ENCODE results near the gene CALHM6. TPM values are rescaled to one million over a fixed set of nuclear protein-coding genes. Genes with fewer than 3 reads are reported as not detected.

CALHM6 gene
- total RNA-seq, 5 donors from 2014 or later (not counting 1 experiment from before 2014, with no cell fraction given), result 0.53 to 15.4 (median 3.8) TPM

- Mint-ChIP-seq H3K27me3 (peaks cover 0 to 20% of the 10 kb centered on the region in 2 donors), H3K4me3 (no peak overlapping the region), H3K27ac (no peak overlapping the region), H3K4me1 (peaks cover 5 to 10% (median 9%) of the 10 kb centered on the region in 3 donors), H3K9me3 (no peaks in the 10 kb centered on the region), H3K36me3 (no peaks in the 10 kb centered on the region)
- no peaks in the 10 kb centered on the region for H3K36me3 ChIP-seq (ENCODE audit: control insufficient read depth in 2 of 2, extremely low read depth in 1 of 2, insufficient read depth in 1 of 2, low read length in 1 of 2)
- 100% methylated on average over 1 of the region's 3 CpGs for WGBS (ENCODE audit: insufficient coverage)
- no peak overlapping the region for H3K4me3 ChIP-seq (ENCODE audit: control insufficient read depth in 1 of 2, extremely low read depth in 1 of 2, low read length in 1 of 2)
- H3K4me1 ChIP-seq (ENCODE audit: control insufficient read depth in 1 of 2, extremely low read depth in 1 of 2, insufficient read depth in 2 of 2, low read length in 2 of 2), result peaks cover 0 to under 1% of the 10 kb centered on the region in 2 experiments
- ATAC-seq (replicated peaks in 1 of 4) (no peak), DNase-seq (no peak)
- H3K27me3 ChIP-seq (replicated peaks in 1 of 2; ENCODE audit: control insufficient read depth in 2 of 2, extremely low read depth in 1 of 2, insufficient read depth in 2 of 2, low read length in 1 of 2), result no peaks in the 10 kb centered on the region
- CTCF ChIA-PET, result no interaction called here
- POLR2A ChIA-PET, result no interaction called here
- no peaks in the 10 kb centered on the region for H3K9me3 ChIP-seq
- H3K27ac ChIP-seq (ENCODE audit: low read length), result no peak overlapping the region
Observed at GRCh38 chr6:116456106-116456505, 5.1 kb upstream of the CALHM6 start.

GRCh38 chr6:116456927-116457326 lies 4.2 kb upstream of the CALHM6 start:
- no peak overlapping the region for H3K27ac ChIP-seq (ENCODE audit: low read length)
- POLR2A ChIA-PET, result no interaction called here
- Mint-ChIP-seq H3K27ac (no peak overlapping the region), H3K4me1 (peaks cover 11 to 12% (median 11%) of the 10 kb centered on the region in 3 donors), H3K27me3 (peaks cover 0 to 25% of the 10 kb centered on the region in 2 donors), H3K9me3 (no peaks in the 10 kb centered on the region), H3K4me3 (no peak overlapping the region), H3K36me3 (no peaks in the 10 kb centered on the region)
- no peak overlapping the region for H3K4me3 ChIP-seq (ENCODE audit: control insufficient read depth in 1 of 2, extremely low read depth in 1 of 2, low read length in 1 of 2)
- CTCF ChIA-PET, result no interaction called here
- 83% methylated on average over 1 of the region's 2 CpGs for WGBS (ENCODE audit: insufficient coverage)
- DNase-seq, result no peak
- H3K36me3 ChIP-seq (ENCODE audit: control insufficient read depth in 2 of 2, extremely low read depth in 1 of 2, insufficient read depth in 1 of 2, low read length in 1 of 2), result no peaks in the 10 kb centered on the region
- ATAC-seq (replicated peaks in 1 of 4), result no peak
- H3K27me3 ChIP-seq (replicated peaks in 1 of 2; ENCODE audit: control insufficient read depth in 2 of 2, extremely low read depth in 1 of 2, insufficient read depth in 2 of 2, low read length in 1 of 2), result no peaks in the 10 kb centered on the region
- H3K9me3 ChIP-seq, result no peaks in the 10 kb centered on the region
- H3K4me1 ChIP-seq (ENCODE audit: control insufficient read depth in 1 of 2, extremely low read depth in 1 of 2, insufficient read depth in 2 of 2, low read length in 2 of 2), result peaks cover 0 to 8% of the 10 kb centered on the region in 2 experiments

GRCh38 chr6:116458264-116458663 lies 2.9 kb upstream of the CALHM6 start:
- no peak overlapping the region for H3K27ac ChIP-seq (ENCODE audit: low read length)
- no peaks in the 10 kb centered on the region for H3K9me3 Mint-ChIP-seq
- ChIA-PET POLR2A (no interaction called here), CTCF (no interaction called here)
- H3K36me3 ChIP-seq (ENCODE audit: control insufficient read depth in 2 of 2, extremely low read depth in 1 of 2, insufficient read depth in 1 of 2, low read length in 1 of 2), result no peaks in the 10 kb centered on the region
- no peaks in the 10 kb centered on the region for H3K27me3 ChIP-seq (replicated peaks in 1 of 2; ENCODE audit: control insufficient read depth in 2 of 2, extremely low read depth in 1 of 2, insufficient read depth in 2 of 2, low read length in 1 of 2)
- WGBS (ENCODE audit: insufficient coverage), result 85% methylated on average over 8 of the region's 9 CpGs
- DNase-seq (no peak), ATAC-seq (replicated peaks in 1 of 4) (no peak)
- H3K4me3 Mint-ChIP-seq, result no peak overlapping the region
- H3K9me3 ChIP-seq, result no peaks in the 10 kb centered on the region
- H3K27ac Mint-ChIP-seq, result no peak overlapping the region
- H3K4me3 ChIP-seq (ENCODE audit: control insufficient read depth in 1 of 2, extremely low read depth in 1 of 2, low read length in 1 of 2), result no peak overlapping the region
- H3K4me1 Mint-ChIP-seq, result peaks cover 20 to 21% (median 20%) of the 10 kb centered on the region in 3 donors
- H3K36me3 Mint-ChIP-seq, result no peaks in the 10 kb centered on the region
- H3K27me3 Mint-ChIP-seq, result peaks cover 0 to 31% of the 10 kb centered on the region in 2 donors
- peaks cover 7 to 14% of the 10 kb centered on the region in 2 experiments for H3K4me1 ChIP-seq (ENCODE audit: control insufficient read depth in 1 of 2, extremely low read depth in 1 of 2, insufficient read depth in 2 of 2, low read length in 2 of 2)

GRCh38 chr6:116459927-116460326 lies 1.2 kb upstream of the CALHM6 start:
- H3K4me1 ChIP-seq (ENCODE audit: control insufficient read depth in 1 of 2, extremely low read depth in 1 of 2, insufficient read depth in 2 of 2, low read length in 2 of 2), result peaks cover 14% of the 10 kb centered on the region in 2 experiments
- CTCF ChIA-PET, result no interaction called here
- H3K36me3 ChIP-seq (ENCODE audit: control insufficient read depth in 2 of 2, extremely low read depth in 1 of 2, insufficient read depth in 1 of 2, low read length in 1 of 2), result no peaks in the 10 kb centered on the region
- ATAC-seq (replicated peaks in 1 of 4) (no peak), DNase-seq (no peak)
- H3K36me3 Mint-ChIP-seq, result no peaks in the 10 kb centered on the region
- H3K27me3 Mint-ChIP-seq, result peaks cover 0 to 34% of the 10 kb centered on the region in 2 donors
- H3K9me3 Mint-ChIP-seq, result no peaks in the 10 kb centered on the region
- no peaks in the 10 kb centered on the region for H3K9me3 ChIP-seq
- H3K4me1 Mint-ChIP-seq, result peaks cover 26 to 32% (median 29%) of the 10 kb centered on the region in 3 donors
- H3K4me3 Mint-ChIP-seq, result no peak overlapping the region
- H3K4me3 ChIP-seq (ENCODE audit: control insufficient read depth in 1 of 2, extremely low read depth in 1 of 2, low read length in 1 of 2), result no peak overlapping the region
- POLR2A ChIA-PET, result no interaction called here
- H3K27ac Mint-ChIP-seq, result no peak overlapping the region
- H3K27me3 ChIP-seq (replicated peaks in 1 of 2; ENCODE audit: control insufficient read depth in 2 of 2, extremely low read depth in 1 of 2, insufficient read depth in 2 of 2, low read length in 1 of 2), result no peaks in the 10 kb centered on the region
- 90% methylated on average over 1 of the region's 4 CpGs for WGBS (ENCODE audit: insufficient coverage)
- no peak overlapping the region for H3K27ac ChIP-seq (ENCODE audit: low read length)

GRCh38 chr6:116461932-116462885 lies 1.0 kb downstream of the CALHM6 start:
- Histone ChIP-seq H3K9me3 (no peaks in the 10 kb centered on the region), H3K36me3 (ENCODE audit: control insufficient read depth in 2 of 2, extremely low read depth in 1 of 2, insufficient read depth in 1 of 2, low read length in 1 of 2) (no peaks in the 10 kb centered on the region), H3K4me3 (ENCODE audit: control insufficient read depth in 1 of 2, extremely low read depth in 1 of 2, low read length in 1 of 2) (peak overlapping the region; percentile 53 to 55), H3K27me3 (replicated peaks in 1 of 2; ENCODE audit: control insufficient read depth in 2 of 2, extremely low read depth in 1 of 2, insufficient read depth in 2 of 2, low read length in 1 of 2) (no peaks in the 10 kb centered on the region), H3K27ac (ENCODE audit: low read length) (peak overlapping the region; percentile 62), H3K4me1 (ENCODE audit: control insufficient read depth in 1 of 2, extremely low read depth in 1 of 2, insufficient read depth in 2 of 2, low read length in 2 of 2) (peaks cover 14 to 16% of the 10 kb centered on the region in 2 experiments)
- Mint-ChIP-seq H3K9me3 (no peaks in the 10 kb centered on the region), H3K27me3 (peaks cover 0 to 38% of the 10 kb centered on the region in 2 donors), H3K4me3 (peak overlapping the region; percentile 73 to 83 (median 77)), H3K4me1 (peaks cover 29 to 49% (median 39%) of the 10 kb centered on the region in 3 donors), H3K36me3 (no peaks in the 10 kb centered on the region), H3K27ac (peak overlapping the region; percentile 51 to 69)
- DNase-seq (peak; percentile 9 to 76 (median 41)), ATAC-seq (replicated peaks in 1 of 4) (peak; percentile 83 to 97 (median 91))
- POLR2A ChIA-PET, result no interaction called here
- CTCF ChIA-PET, result interaction anchor here in 1 of 2 donors (0.6 to 0.9 kb wide), 2 partner anchors 9 to 232 kb away, joined by 3 to 4 read pairs; no protein-coding TSS in a partner anchor
- WGBS (ENCODE audit: insufficient coverage), result 4% methylated on average over 70 of the region's 84 CpGs

GRCh38 chr6:116463301-116463700 lies 2.1 kb downstream of the CALHM6 start:
- Histone ChIP-seq H3K9me3 (no peaks in the 10 kb centered on the region), H3K27ac (ENCODE audit: low read length) (no peak overlapping the region), H3K36me3 (ENCODE audit: control insufficient read depth in 2 of 2, extremely low read depth in 1 of 2, insufficient read depth in 1 of 2, low read length in 1 of 2) (no peaks in the 10 kb centered on the region), H3K4me3 (ENCODE audit: control insufficient read depth in 1 of 2, extremely low read depth in 1 of 2, low read length in 1 of 2) (no peak overlapping the region), H3K27me3 (replicated peaks in 1 of 2; ENCODE audit: control insufficient read depth in 2 of 2, extremely low read depth in 1 of 2, insufficient read depth in 2 of 2, low read length in 1 of 2) (no peaks in the 10 kb centered on the region), H3K4me1 (ENCODE audit: control insufficient read depth in 1 of 2, extremely low read depth in 1 of 2, insufficient read depth in 2 of 2, low read length in 2 of 2) (peaks cover 14 to 16% of the 10 kb centered on the region in 2 experiments)
- Mint-ChIP-seq H3K4me3 (peak overlapping the region in 1 of 3 donors; percentile 83), H3K9me3 (no peaks in the 10 kb centered on the region), H3K27ac (no peak overlapping the region), H3K27me3 (peaks cover 0 to 38% of the 10 kb centered on the region in 2 donors), H3K36me3 (no peaks in the 10 kb centered on the region), H3K4me1 (peaks cover 35 to 56% (median 44%) of the 10 kb centered on the region in 3 donors)
- ChIA-PET POLR2A (interaction anchor here in 1 of 2 donors (0.6 kb wide), 1 partner anchor 127 kb away, joined by 3 read pairs; no protein-coding TSS in a partner anchor), CTCF (interaction anchor here (0.6 to 1.4 kb wide), 4 partner anchors 42 to 1168 kb away, joined by 3 to 8 read pairs (median 4); no protein-coding TSS in a partner anchor)
- no CpG with 5 or more reads among the region's 4 CpGs for WGBS (ENCODE audit: insufficient coverage)
- ATAC-seq (replicated peaks in 1 of 4), result no peak
- DNase-seq, result no peak

Measured in T-cell (primary cell).